CD8-positive, alpha-beta memory T cell (primary cell): Measurements from ENCODE around the gene IRAK3. TPM values are rescaled to one million over a fixed set of nuclear protein-coding genes. Genes with fewer than 3 reads are reported as not detected.

ENCODE experiments used
- CTCF ChIA-PET: fragments of 350-600 bp; sonication (Branson Sonifier 250); formaldehyde crosslinking; loops from one replicate; lab custom pipeline; 2021; ENCODE audit warnings: antibody characterized with exemption; lab: Charles Lee
- POLR2A ChIA-PET: fragments of 350-600 bp; sonication (Branson Sonifier 250); formaldehyde crosslinking; loops from one replicate; lab custom pipeline; 2021; ENCODE audit warnings: antibody characterized with exemption; lab: Charles Lee
- DNase-seq, 5 donors: peaks; one replicate each; pipeline versions ENCODE4 v3.0.0 to v3.0.0-alpha.2; 2020 to 2022; ENCODE audit warnings: mixed read lengths in 1 of 5
- H3K27ac ChIP-seq: one replicate; pipeline ENCODE4 v1.7.0; 2013; ENCODE audit warnings: low read depth, mild to moderate bottlenecking, low read length, moderate library complexity
- H3K27me3 ChIP-seq: 2 replicates; pipeline ENCODE4 v1.7.0; 2013; ENCODE audit warnings: low read length, mild to moderate bottlenecking; ENCODE audit not compliant: insufficient read depth, poor library complexity, severe bottlenecking
- H3K36me3 ChIP-seq: 2 replicates; pipeline ENCODE4 v1.7.0; 2013; ENCODE audit warnings: mild to moderate bottlenecking, low read length, moderate library complexity; ENCODE audit not compliant: insufficient read depth
- H3K4me1 ChIP-seq: 2 replicates; pipeline ENCODE4 v1.7.0; 2013; ENCODE audit warnings: mild to moderate bottlenecking, low read length, moderate library complexity; ENCODE audit not compliant: insufficient read depth
- H3K4me3 ChIP-seq: 2 replicates; pipeline ENCODE4 v1.7.0; 2013; ENCODE audit warnings: mild to moderate bottlenecking, low read length
- H3K9me3 ChIP-seq: 2 replicates; pipeline ENCODE4 v1.7.0; 2013; ENCODE audit warnings: mild to moderate bottlenecking, low read length
- H3K27ac Mint-ChIP-seq, 8 donors: one replicate each; pipeline ENCODE4 v1.8.0; 2020 to 2021; ENCODE audit warnings: mixed read lengths in 8 of 8, mild to moderate bottlenecking in 6 of 8, inconsistent platforms in 3 of 8, moderate library complexity in 3 of 8
- H3K27me3 Mint-ChIP-seq, 2 donors: one replicate each; pipeline ENCODE4 v1.8.0; 2020 to 2021; ENCODE audit warnings: mixed read lengths in 2 of 2, mild to moderate bottlenecking in 1 of 2, moderate library complexity in 1 of 2
- H3K36me3 Mint-ChIP-seq, 3 donors: one replicate each; pipeline ENCODE4 v1.8.0; 2020 to 2021; ENCODE audit warnings: mixed read lengths in 3 of 3, inconsistent platforms in 1 of 3, mild to moderate bottlenecking in 1 of 3
- H3K4me1 Mint-ChIP-seq, 3 donors: one replicate each; pipeline ENCODE4 v1.8.0; 2020 to 2021; ENCODE audit warnings: mixed read lengths in 3 of 3, inconsistent platforms in 1 of 3, mild to moderate bottlenecking in 1 of 3
- H3K4me3 Mint-ChIP-seq, 7 donors: one replicate each; pipeline ENCODE4 v1.8.0; 2020 to 2021; ENCODE audit warnings: mixed read lengths in 7 of 7, mild to moderate bottlenecking in 6 of 7, moderate library complexity in 4 of 7, inconsistent platforms in 2 of 7
- H3K9me3 Mint-ChIP-seq, 5 donors: one replicate each; pipeline ENCODE4 v1.8.0; 2020 to 2022; ENCODE audit warnings: mixed read lengths in 5 of 5, mild to moderate bottlenecking in 3 of 5, moderate library complexity in 2 of 5, inconsistent platforms in 1 of 5
- polyA plus RNA-seq: library from polyadenylated mRNA; unstranded; fragments of 300-500 nt; fragmentation: Illumina TruSeq; gene quantifications from one replicate; pipeline ENCODE4 v1.2.3, GENCODE V29; 2021
- total RNA-seq, 2 experiments: library from RNA; stranded (reverse); gene quantifications; one replicate each; pipeline ENCODE4 v1.2.3, GENCODE V29; 2021

The IRAK3 gene
- total and polyA plus RNA-seq, 3 experiments from 2014 or later = 0.13 to 0.22 TPM; not detected in 1

- no peak overlapping the region for H3K27ac Mint-ChIP-seq
Measured at GRCh38 chr12:66237505-66238175, 48.6 kb downstream of the IRAK3 start.

GRCh38 chr12:66239295-66239694 lies 50.3 kb downstream of the IRAK3 start:
- no peaks in the 10 kb centered on the region for H3K9me3 ChIP-seq
- Mint-ChIP-seq H3K27me3 (peaks cover 32 to 74% of the 10 kb centered on the region in 2 donors), H3K4me3 (no peak overlapping the region), H3K4me1 (peaks cover 2 to 4% (median 3%) of the 10 kb centered on the region in 3 donors), H3K36me3 (peaks cover 0 to 3% (median 0%) of the 10 kb centered on the region in 3 donors), H3K9me3 (peaks cover 0 to 2% (median 0%) of the 10 kb centered on the region in 5 donors), H3K27ac (no peak overlapping the region)
- H3K4me3 ChIP-seq = no peak overlapping the region
- no peaks in the 10 kb centered on the region for H3K36me3 ChIP-seq
- no peak for DNase-seq
- ChIA-PET POLR2A (no interaction called here), CTCF (no interaction called here)
- H3K27me3 ChIP-seq = peaks cover 23% of the 10 kb centered on the region
- peaks cover 5% of the 10 kb centered on the region for H3K4me1 ChIP-seq
- no peak overlapping the region for H3K27ac ChIP-seq

More at GRCh38 chr12:66237505-66238175, 48.6 kb downstream of the IRAK3 start:
- H3K27me3 ChIP-seq = peaks cover 23% of the 10 kb centered on the region
- ChIA-PET POLR2A (no interaction called here), CTCF (interaction anchor here (0.7 kb wide), 1 partner anchor 46 kb away, joined by 3 read pairs; no protein-coding TSS in a partner anchor)
- H3K36me3 ChIP-seq = no peaks in the 10 kb centered on the region
- peaks cover 0 to 2% (median 0%) of the 10 kb centered on the region in 5 donors for H3K9me3 Mint-ChIP-seq
- no peak for DNase-seq
- no peak overlapping the region for H3K27ac ChIP-seq
- no peaks in the 10 kb centered on the region for H3K9me3 ChIP-seq
- H3K36me3 Mint-ChIP-seq = peaks cover 0 to 3% (median 0%) of the 10 kb centered on the region in 3 donors
- H3K27me3 Mint-ChIP-seq = peaks cover 32 to 76% of the 10 kb centered on the region in 2 donors
- no peak overlapping the region for H3K4me3 Mint-ChIP-seq
- H3K4me1 Mint-ChIP-seq = peaks cover 3 to 4% (median 4%) of the 10 kb centered on the region in 3 donors
- peaks cover 5% of the 10 kb centered on the region for H3K4me1 ChIP-seq
- no peak overlapping the region for H3K4me3 ChIP-seq

- ChIA-PET POLR2A (no interaction called here), CTCF (no interaction called here)
- Mint-ChIP-seq H3K36me3 (peaks cover 0 to 3% (median 0%) of the 10 kb centered on the region in 3 donors), H3K9me3 (peaks cover 0 to 2% (median 0%) of the 10 kb centered on the region in 5 donors), H3K4me1 (peaks cover 2 to 4% (median 3%) of the 10 kb centered on the region in 3 donors), H3K4me3 (no peak overlapping the region), H3K27me3 (peaks cover 28 to 72% of the 10 kb centered on the region in 2 donors), H3K27ac (no peak overlapping the region)
- H3K4me1 ChIP-seq = peaks cover 5% of the 10 kb centered on the region
- no peak for DNase-seq
- H3K36me3 ChIP-seq = no peaks in the 10 kb centered on the region
- H3K27ac ChIP-seq = no peak overlapping the region
- H3K27me3 ChIP-seq = peaks cover 20% of the 10 kb centered on the region
- H3K4me3 ChIP-seq = no peak overlapping the region
- no peaks in the 10 kb centered on the region for H3K9me3 ChIP-seq
Measured at GRCh38 chr12:66240096-66240820, 51.2 kb downstream of the IRAK3 start.

- Mint-ChIP-seq H3K4me3 (no peak overlapping the region), H3K36me3 (peaks cover 0 to 1% (median 0%) of the 10 kb centered on the region in 3 donors), H3K9me3 (peaks cover 0 to 2% (median 0%) of the 10 kb centered on the region in 5 donors), H3K27ac (no peak overlapping the region), H3K4me1 (no peaks in the 10 kb centered on the region), H3K27me3 (peaks cover 25 to 74% of the 10 kb centered on the region in 2 donors)
- DNase-seq = no peak
- Histone ChIP-seq H3K27ac (no peak overlapping the region), H3K27me3 (peaks cover 13% of the 10 kb centered on the region), H3K36me3 (no peaks in the 10 kb centered on the region), H3K4me3 (no peak overlapping the region), H3K9me3 (no peaks in the 10 kb centered on the region), H3K4me1 (no peaks in the 10 kb centered on the region)
- POLR2A ChIA-PET = no interaction called here
- CTCF ChIA-PET = interaction anchor here (1.0 kb wide), 1 partner anchor 11 kb away, joined by 3 read pairs; no protein-coding TSS in a partner anchor
Measured at GRCh38 chr12:66241061-66242043, 52.3 kb downstream of the IRAK3 start.

DNA sequence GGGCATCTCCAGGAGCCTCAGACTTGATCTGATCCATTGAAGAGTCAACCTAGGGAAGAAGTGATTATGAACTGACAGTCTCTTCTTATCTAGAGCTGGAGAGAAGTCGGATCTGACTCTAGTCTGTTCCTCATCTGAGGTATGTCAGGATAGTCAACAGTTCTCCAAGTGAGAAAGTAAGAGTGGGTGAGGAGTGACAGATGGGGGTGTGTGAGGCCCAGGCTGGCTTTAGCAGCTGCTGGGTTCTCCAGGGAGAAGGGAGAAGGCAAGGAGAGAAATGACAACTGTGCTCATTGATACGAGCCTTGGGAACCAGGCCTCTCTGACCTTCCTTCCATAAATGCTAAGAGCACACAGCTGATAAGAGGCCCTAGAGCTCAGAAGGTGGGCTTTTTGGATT lies 53.3 kb downstream of the IRAK3 start:
- Histone ChIP-seq H3K27ac (no peak overlapping the region), H3K4me1 (no peaks in the 10 kb centered on the region), H3K9me3 (no peaks in the 10 kb centered on the region), H3K27me3 (peaks cover 8% of the 10 kb centered on the region), H3K36me3 (no peaks in the 10 kb centered on the region), H3K4me3 (no peak overlapping the region)
- ChIA-PET CTCF (no interaction called here), POLR2A (no interaction called here)
- no peaks in the 10 kb centered on the region for H3K9me3 Mint-ChIP-seq
- H3K4me1 Mint-ChIP-seq = no peaks in the 10 kb centered on the region
- no peak for DNase-seq
- peaks cover 19 to 66% of the 10 kb centered on the region in 2 donors for H3K27me3 Mint-ChIP-seq
- peaks cover 0 to 1% (median 0%) of the 10 kb centered on the region in 3 donors for H3K36me3 Mint-ChIP-seq
- no peak overlapping the region for H3K4me3 Mint-ChIP-seq
- H3K27ac Mint-ChIP-seq = no peak overlapping the region

DNA sequence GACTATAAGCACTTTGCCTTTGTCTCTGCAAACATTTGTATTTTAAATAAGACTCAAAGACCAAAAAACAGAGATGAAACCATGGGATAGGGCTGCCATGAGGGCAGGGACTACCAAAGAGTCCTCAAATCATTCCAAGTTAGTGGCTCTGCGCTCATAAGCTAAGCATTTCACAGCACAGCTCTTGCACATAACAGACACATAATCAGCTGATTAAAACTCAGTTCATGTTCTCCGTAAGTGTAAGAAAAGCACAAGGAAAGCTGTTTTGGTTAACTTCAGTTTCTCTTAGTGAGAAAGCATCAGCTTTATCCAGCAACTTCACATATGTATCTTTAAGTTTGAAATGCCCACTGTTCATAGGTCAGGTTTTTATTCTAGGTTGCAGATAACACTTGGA lies 54.9 kb downstream of the IRAK3 start:
- H3K36me3 Mint-ChIP-seq = peaks cover 0 to 1% (median 0%) of the 10 kb centered on the region in 3 donors
- no peaks in the 10 kb centered on the region for H3K4me1 Mint-ChIP-seq
- no peak for DNase-seq
- no peak overlapping the region for H3K4me3 ChIP-seq
- H3K27ac ChIP-seq = no peak overlapping the region
- no peaks in the 10 kb centered on the region for H3K36me3 ChIP-seq
- peaks cover 14 to 50% of the 10 kb centered on the region in 2 donors for H3K27me3 Mint-ChIP-seq
- H3K27ac Mint-ChIP-seq = no peak overlapping the region
- peak overlapping the region in 1 of 7 donors; percentile 7 for H3K4me3 Mint-ChIP-seq
- peaks cover 8% of the 10 kb centered on the region for H3K27me3 ChIP-seq
- ChIA-PET CTCF (no interaction called here), POLR2A (no interaction called here)
- H3K9me3 ChIP-seq = no peaks in the 10 kb centered on the region
- H3K9me3 Mint-ChIP-seq = no peaks in the 10 kb centered on the region
- no peaks in the 10 kb centered on the region for H3K4me1 ChIP-seq

DNA sequence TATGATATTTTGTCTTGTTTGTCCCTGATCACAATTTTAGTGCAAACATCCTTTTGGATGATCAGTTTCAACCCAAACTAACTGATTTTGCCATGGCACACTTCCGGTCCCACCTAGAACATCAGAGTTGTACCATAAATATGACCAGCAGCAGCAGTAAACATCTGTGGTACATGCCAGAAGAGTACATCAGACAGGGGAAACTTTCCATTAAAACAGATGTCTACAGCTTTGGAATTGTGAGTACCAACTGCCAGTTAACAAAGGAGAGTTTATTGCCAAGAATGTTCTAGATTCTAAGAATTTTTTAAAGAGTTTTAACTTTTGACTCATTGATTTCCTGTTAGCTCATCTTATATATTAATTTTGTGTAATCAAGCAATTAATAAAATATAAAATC lies 55.4 kb downstream of the IRAK3 start:
- no peak overlapping the region for H3K27ac Mint-ChIP-seq
- no peaks in the 10 kb centered on the region for H3K36me3 ChIP-seq

More for the DNA sequence above, 55.4 kb downstream of the IRAK3 start:
- Histone ChIP-seq H3K9me3 (no peaks in the 10 kb centered on the region), H3K4me3 (no peak overlapping the region), H3K4me1 (no peaks in the 10 kb centered on the region), H3K27ac (no peak overlapping the region), H3K27me3 (peaks cover 8% of the 10 kb centered on the region)
- Mint-ChIP-seq H3K36me3 (peaks cover 0 to 1% (median 0%) of the 10 kb centered on the region in 3 donors), H3K9me3 (no peaks in the 10 kb centered on the region), H3K4me1 (no peaks in the 10 kb centered on the region), H3K4me3 (no peak overlapping the region), H3K27me3 (peaks cover 14 to 47% of the 10 kb centered on the region in 2 donors)
- DNase-seq = no peak
- ChIA-PET CTCF (no interaction called here), POLR2A (no interaction called here)
